KOPT-K1 (cell line): ENCODE data around the gene UNC93B1.

ENCODE experiments used
- H3K27ac ChIP-seq: fragments of 200-600 bp; sonication (generic); 2 replicates; pipeline ENCODE4 v1.5.1; 2016; ENCODE audit warnings: antibody characterized with exemption, mild to moderate bottlenecking, low read depth, low read length; ENCODE audit not compliant: poor library complexity, severe bottlenecking
- H3K36me3 ChIP-seq: fragments of 200-600 bp; sonication (generic); 2 replicates; pipeline ENCODE4 v1.5.1; 2017; ENCODE audit warnings: antibody characterized with exemption, mild to moderate bottlenecking, low read length, moderate library complexity; ENCODE audit not compliant: insufficient read depth
- H3K9me3 ChIP-seq: fragments of 200-600 bp; sonication (generic); 2 replicates; pipeline ENCODE4 v1.5.1; 2017; ENCODE audit warnings: antibody characterized with exemption, low read length, mild to moderate bottlenecking; ENCODE audit not compliant: insufficient read depth, poor library complexity, severe bottlenecking

Gene UNC93B1, protein sequence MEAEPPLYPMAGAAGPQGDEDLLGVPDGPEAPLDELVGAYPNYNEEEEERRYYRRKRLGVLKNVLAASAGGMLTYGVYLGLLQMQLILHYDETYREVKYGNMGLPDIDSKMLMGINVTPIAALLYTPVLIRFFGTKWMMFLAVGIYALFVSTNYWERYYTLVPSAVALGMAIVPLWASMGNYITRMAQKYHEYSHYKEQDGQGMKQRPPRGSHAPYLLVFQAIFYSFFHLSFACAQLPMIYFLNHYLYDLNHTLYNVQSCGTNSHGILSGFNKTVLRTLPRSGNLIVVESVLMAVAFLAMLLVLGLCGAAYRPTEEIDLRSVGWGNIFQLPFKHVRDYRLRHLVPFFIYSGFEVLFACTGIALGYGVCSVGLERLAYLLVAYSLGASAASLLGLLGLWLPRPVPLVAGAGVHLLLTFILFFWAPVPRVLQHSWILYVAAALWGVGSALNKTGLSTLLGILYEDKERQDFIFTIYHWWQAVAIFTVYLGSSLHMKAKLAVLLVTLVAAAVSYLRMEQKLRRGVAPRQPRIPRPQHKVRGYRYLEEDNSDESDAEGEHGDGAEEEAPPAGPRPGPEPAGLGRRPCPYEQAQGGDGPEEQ

DNA sequence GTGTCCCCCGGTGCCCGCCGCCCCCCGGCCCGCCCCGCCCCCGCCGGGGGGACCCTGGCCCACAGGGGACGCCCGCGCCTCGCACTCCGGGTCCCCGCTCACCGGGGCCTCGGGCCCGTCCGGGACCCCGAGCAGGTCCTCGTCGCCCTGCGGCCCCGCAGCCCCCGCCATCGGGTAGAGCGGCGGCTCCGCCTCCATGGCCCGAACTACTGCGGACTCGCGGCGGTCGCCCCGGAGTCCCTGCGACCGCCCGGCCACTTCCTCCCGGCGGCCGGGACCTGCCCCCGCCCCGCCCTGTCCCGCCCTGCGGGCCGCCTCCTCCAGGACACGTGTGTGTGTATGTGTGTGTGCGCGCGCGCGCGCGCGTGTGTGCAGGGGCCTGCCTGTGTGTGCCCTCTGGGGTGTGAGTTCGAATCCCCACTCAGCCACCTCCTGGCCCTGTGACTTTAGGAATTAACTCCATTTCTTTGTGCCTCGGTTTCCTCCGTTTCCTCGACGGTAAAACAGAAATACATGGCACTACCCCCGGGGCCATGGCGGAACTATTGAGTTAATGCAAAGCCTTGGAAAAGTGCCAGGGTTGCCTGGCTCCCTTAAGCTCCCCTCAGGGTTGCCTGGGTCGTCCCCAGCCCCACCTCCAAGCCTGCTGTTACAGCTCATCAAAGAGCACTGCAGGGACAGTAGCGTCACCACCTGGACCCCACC is at the start of gene UNC93B1:
Gene UNC93B1 (minus strand): TSS at position 252 of the 705 bp plus-strand sequence. CDS start 54 bp downstream, at position 198.
- H3K9me3 ChIP-seq, result no peaks in the 10 kb centered on the region
- no peaks in the 10 kb centered on the region for H3K36me3 ChIP-seq
- H3K27ac ChIP-seq, result no peak within 1 kb of the TSS

- Histone ChIP-seq H3K27ac (no peak overlapping the region), H3K9me3 (no peaks in the 10 kb centered on the region), H3K36me3 (peaks cover 65% of the 10 kb centered on the region)
These were observed 49.2 kb upstream of the UNC93B1 start for GRCh38 chr11:68053117-68053516.

DNA sequence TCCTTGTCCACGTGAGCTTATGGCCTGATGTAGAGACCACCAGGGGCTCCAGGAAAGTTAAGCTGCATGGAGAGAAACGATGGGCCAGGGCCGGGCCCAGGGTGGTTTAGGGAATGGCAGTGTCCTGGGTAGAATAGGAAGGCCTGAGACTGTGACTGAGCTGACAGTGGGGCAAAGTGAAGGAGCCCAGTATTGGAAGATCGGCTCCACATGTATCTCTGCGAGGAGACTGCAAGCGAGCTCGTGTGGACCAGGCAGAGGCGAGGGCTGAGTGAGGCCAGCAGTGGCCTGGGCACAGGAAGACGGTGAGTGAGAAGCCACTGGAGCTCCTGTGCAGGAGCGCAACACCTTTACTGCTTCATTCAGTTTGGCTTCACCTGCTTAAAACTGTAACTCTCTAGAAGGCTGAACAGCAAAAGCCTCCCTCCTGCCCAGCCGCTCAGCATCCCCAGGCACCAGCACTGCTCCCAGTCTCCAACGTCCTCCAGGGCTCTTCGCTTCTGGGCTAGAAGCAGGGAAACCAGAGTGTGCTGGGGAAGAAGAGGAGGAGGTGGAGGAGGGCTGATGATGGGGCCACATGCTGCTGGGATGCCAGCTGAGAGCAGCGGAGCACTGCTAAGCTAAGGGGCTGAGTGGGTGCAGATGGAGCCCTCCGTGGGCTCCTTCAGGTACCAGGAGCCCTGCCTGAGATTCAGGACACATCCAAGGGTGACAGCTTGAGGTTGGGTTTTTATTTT is 48.4 kb upstream of the UNC93B1 start:
- Histone ChIP-seq H3K27ac (no peak overlapping the region), H3K9me3 (no peaks in the 10 kb centered on the region), H3K36me3 (peaks cover 72% of the 10 kb centered on the region)

- no peaks in the 10 kb centered on the region for H3K9me3 ChIP-seq
- H3K36me3 ChIP-seq, result peaks cover 80% of the 10 kb centered on the region
- no peak overlapping the region for H3K27ac ChIP-seq
These were observed 47.6 kb upstream of the UNC93B1 start for GRCh38 chr11:68051191-68052136.

- H3K36me3 ChIP-seq, result peaks cover 90% of the 10 kb centered on the region
- H3K27ac ChIP-seq, result no peak overlapping the region
These were observed 46.5 kb upstream of the UNC93B1 start for GRCh38 chr11:68050371-68050841.

GRCh38 chr11:68049509-68050370 is 45.8 kb upstream of the UNC93B1 start:
- H3K36me3 ChIP-seq, result peaks cover 97% of the 10 kb centered on the region
- H3K9me3 ChIP-seq, result no peaks in the 10 kb centered on the region
- no peak overlapping the region for H3K27ac ChIP-seq

More at GRCh38 chr11:68050371-68050841, 46.5 kb upstream of the UNC93B1 start:
- no peaks in the 10 kb centered on the region for H3K9me3 ChIP-seq

- H3K27ac ChIP-seq, result no peak overlapping the region
- no peaks in the 10 kb centered on the region for H3K9me3 ChIP-seq
- H3K36me3 ChIP-seq, result peaks cover 99% of the 10 kb centered on the region
These were observed 45.0 kb upstream of the UNC93B1 start for GRCh38 chr11:68048681-68049508.

GRCh38 chr11:68047437-68048290 is 43.8 kb upstream of the UNC93B1 start:
- H3K27ac ChIP-seq, result no peak overlapping the region
- no peaks in the 10 kb centered on the region for H3K9me3 ChIP-seq
- H3K36me3 ChIP-seq, result peaks cover 99% of the 10 kb centered on the region

GRCh38 chr11:68044898-68045351 is 41.0 kb upstream of the UNC93B1 start:
- H3K9me3 ChIP-seq, result no peaks in the 10 kb centered on the region
- H3K27ac ChIP-seq, result no peak overlapping the region
- H3K36me3 ChIP-seq, result peaks cover 82% of the 10 kb centered on the region

DNA sequence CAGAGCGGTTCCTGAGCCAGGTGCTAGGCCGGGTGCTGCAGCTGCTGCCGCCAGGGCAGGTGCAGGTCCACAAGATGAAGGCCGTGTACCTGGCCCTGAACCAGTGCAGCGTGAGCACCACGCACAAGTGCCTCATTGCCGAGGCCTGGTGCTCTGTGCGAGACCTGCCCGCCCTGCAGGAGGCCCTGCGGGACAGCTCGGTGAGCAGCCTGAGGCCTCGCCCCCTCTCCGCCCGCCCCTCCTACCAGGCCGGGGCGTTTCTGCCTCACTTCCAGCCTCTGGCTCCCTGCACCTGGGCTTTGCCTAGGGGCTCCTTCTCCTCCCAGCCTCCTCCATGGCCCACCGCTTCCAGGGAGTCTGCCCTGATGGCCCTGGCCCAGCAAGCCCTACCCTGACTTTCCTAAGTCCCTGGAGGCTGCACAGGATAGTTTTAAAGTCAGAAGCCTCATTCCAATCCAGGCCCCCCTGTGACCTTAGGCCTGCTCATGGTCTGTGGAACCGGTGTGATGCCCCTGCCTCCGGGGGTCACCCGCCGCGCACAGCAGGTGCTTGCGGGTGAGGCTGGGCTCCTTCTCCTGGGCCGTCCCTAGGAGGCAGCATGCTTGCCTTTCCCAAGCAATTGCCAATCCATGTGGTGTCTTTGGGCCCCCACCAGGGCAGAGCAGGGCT is 40.4 kb upstream of the UNC93B1 start:
- Histone ChIP-seq H3K9me3 (no peaks in the 10 kb centered on the region), H3K36me3 (peaks cover 75% of the 10 kb centered on the region), H3K27ac (no peak overlapping the region)

GRCh38 chr11:68043349-68044144 is 39.6 kb upstream of the UNC93B1 start:
- peaks cover 68% of the 10 kb centered on the region for H3K36me3 ChIP-seq
- no peaks in the 10 kb centered on the region for H3K9me3 ChIP-seq
- no peak overlapping the region for H3K27ac ChIP-seq
